ENCODE results near the gene UBL7. TPM values are rescaled to one million over a fixed set of nuclear protein-coding genes. Genes with fewer than 3 reads are reported as not detected.

UBL7 gene
- total RNA-seq, 1 donor from 2014 or later = 62.6 TPM

GRCh38 chr15:74429781-74430400, 31.1 kb downstream of the UBL7 start:
- no peak for TF ChIP-seq CTCF (IDR thresholded peaks at IDR 0.05; ENCODE audit: partially characterized antibody, unreplicated experiment)
- peaks cover 19% of the 10 kb centered on the region for H3K4me1 Mint-ChIP-seq (ENCODE audit: low read depth, unreplicated experiment)
- no peak overlapping the region for H3K27ac Mint-ChIP-seq (ENCODE audit: unreplicated experiment)
- no peak for DNase-seq
- no peaks in the 10 kb centered on the region for H3K36me3 Mint-ChIP-seq (ENCODE audit: unreplicated experiment)
- H3K4me3 Mint-ChIP-seq (ENCODE audit: unreplicated experiment) = peak overlapping the region; percentile 43
- peaks cover 12% of the 10 kb centered on the region for H3K27me3 Mint-ChIP-seq (ENCODE audit: unreplicated experiment)
- H3K9me3 Mint-ChIP-seq (ENCODE audit: unreplicated experiment) = peaks cover 3% of the 10 kb centered on the region

GRCh38 chr15:74428970-74429780, 31.8 kb downstream of the UBL7 start:
- H3K27ac Mint-ChIP-seq (ENCODE audit: unreplicated experiment) = no peak overlapping the region
- peaks cover 8% of the 10 kb centered on the region for H3K27me3 Mint-ChIP-seq (ENCODE audit: unreplicated experiment)
- DNase-seq = no peak
- no peak for TF ChIP-seq CTCF (IDR thresholded peaks at IDR 0.05; ENCODE audit: partially characterized antibody, unreplicated experiment)
- no peak overlapping the region for H3K4me3 Mint-ChIP-seq (ENCODE audit: unreplicated experiment)
- peaks cover 15% of the 10 kb centered on the region for H3K4me1 Mint-ChIP-seq (ENCODE audit: low read depth, unreplicated experiment)
- peaks cover 3% of the 10 kb centered on the region for H3K9me3 Mint-ChIP-seq (ENCODE audit: unreplicated experiment)
- no peaks in the 10 kb centered on the region for H3K36me3 Mint-ChIP-seq (ENCODE audit: unreplicated experiment)

GRCh38 chr15:74428442-74428787, 32.5 kb downstream of the UBL7 start:
- no peak for TF ChIP-seq CTCF (IDR thresholded peaks at IDR 0.05; ENCODE audit: partially characterized antibody, unreplicated experiment)
- no peak for DNase-seq
- no peaks in the 10 kb centered on the region for H3K36me3 Mint-ChIP-seq (ENCODE audit: unreplicated experiment)
- no peak overlapping the region for H3K27ac Mint-ChIP-seq (ENCODE audit: unreplicated experiment)
- H3K4me3 Mint-ChIP-seq (ENCODE audit: unreplicated experiment) = peak overlapping the region; percentile 42
- H3K9me3 Mint-ChIP-seq (ENCODE audit: unreplicated experiment) = peaks cover 3% of the 10 kb centered on the region
- peaks cover 10% of the 10 kb centered on the region for H3K27me3 Mint-ChIP-seq (ENCODE audit: unreplicated experiment)
- peaks cover 18% of the 10 kb centered on the region for H3K4me1 Mint-ChIP-seq (ENCODE audit: low read depth, unreplicated experiment)

GRCh38 chr15:74427607-74428441, 33.1 kb downstream of the UBL7 start:
- H3K36me3 Mint-ChIP-seq (ENCODE audit: unreplicated experiment) = no peaks in the 10 kb centered on the region
- H3K27me3 Mint-ChIP-seq (ENCODE audit: unreplicated experiment) = peaks cover 10% of the 10 kb centered on the region
- H3K4me3 Mint-ChIP-seq (ENCODE audit: unreplicated experiment) = no peak overlapping the region
- no peak overlapping the region for H3K27ac Mint-ChIP-seq (ENCODE audit: unreplicated experiment)
- peaks cover 3% of the 10 kb centered on the region for H3K9me3 Mint-ChIP-seq (ENCODE audit: unreplicated experiment)
- no peak for DNase-seq
- H3K4me1 Mint-ChIP-seq (ENCODE audit: low read depth, unreplicated experiment) = peaks cover 19% of the 10 kb centered on the region
- no peak for TF ChIP-seq CTCF (IDR thresholded peaks at IDR 0.05; ENCODE audit: partially characterized antibody, unreplicated experiment)

Data from glutamatergic neuron (in vitro differentiated cells).